Dedifferentiated amniotic fluid mesenchymal stem cell (primary cell): Measurements from ENCODE around the gene BCL2.
"Not testable (repeated sequence)": the region's sequence is repeated elsewhere in the genome, so short reads cannot be mapped to it uniquely, and the experiment has no call there.

Experiments
- DNase-seq: peaks from one replicate; pipeline ENCODE4 v3.0.0-alpha.2; 2016; ENCODE audit errors: extremely low spot score

Gene BCL2

GRCh38 chr18:63258749-63259566 is 60.6 kb downstream of the BCL2 start:
- DNase-seq = no peak

- DNase-seq = no peak
Measured at GRCh38 chr18:63257453-63257852, 62.1 kb downstream of the BCL2 start.

GRCh38 chr18:63255435-63255834 is 64.1 kb downstream of the BCL2 start:
- no peak for DNase-seq

GRCh38 chr18:63254716-63255399 is 64.7 kb downstream of the BCL2 start:
- no peak for DNase-seq

- DNase-seq = peak; percentile 83
Measured at GRCh38 chr18:63253428-63254372, 65.9 kb downstream of the BCL2 start.

- no peak for DNase-seq
Measured at GRCh38 chr18:63253014-63253413, 66.6 kb downstream of the BCL2 start.

GRCh38 chr18:63249771-63250170 is 69.8 kb downstream of the BCL2 start:
- no peak for DNase-seq

- DNase-seq = no peak
Measured at GRCh38 chr18:63247926-63248325, 71.6 kb downstream of the BCL2 start.

- DNase-seq = no peak
Measured at GRCh38 chr18:63247506-63247905, 72.1 kb downstream of the BCL2 start.

GRCh38 chr18:63245600-63245999 is 74.0 kb downstream of the BCL2 start:
- DNase-seq = no peak

- DNase-seq = no peak
Measured at GRCh38 chr18:63244607-63245006, 75.0 kb downstream of the BCL2 start.

- no peak for DNase-seq
Measured at GRCh38 chr18:63241760-63242159, 77.8 kb downstream of the BCL2 start.

GRCh38 chr18:63241317-63241712 is 78.3 kb downstream of the BCL2 start:
- no peak for DNase-seq

- DNase-seq = no peak
Measured at GRCh38 chr18:63240531-63241316, 78.8 kb downstream of the BCL2 start.

GRCh38 chr18:63238693-63239075 is 80.9 kb downstream of the BCL2 start:
- no peak for DNase-seq

GRCh38 chr18:63237881-63238692 is 81.5 kb downstream of the BCL2 start:
- peak; percentile 88 for DNase-seq

GRCh38 chr18:63236921-63237846 is 82.4 kb downstream of the BCL2 start:
- DNase-seq = no peak

GRCh38 chr18:63236406-63236805 is 83.2 kb downstream of the BCL2 start:
- no peak for DNase-seq

GRCh38 chr18:63235920-63236319 is 83.6 kb downstream of the BCL2 start:
- not testable (repeated sequence) for DNase-seq
